GM21515 (cell line): ENCODE data around the gene SMIM45.
A peak's percentile ranks its signal among the peaks of the same experiment; 100 is the strongest.

Source experiments
- ATAC-seq: cut with Tn5 transposase; IDR thresholded peaks from one replicate; pipeline ENCODE4 v1.9.1; 2021; ENCODE audit not compliant: unreplicated experiment

SMIM45 gene

DNA sequence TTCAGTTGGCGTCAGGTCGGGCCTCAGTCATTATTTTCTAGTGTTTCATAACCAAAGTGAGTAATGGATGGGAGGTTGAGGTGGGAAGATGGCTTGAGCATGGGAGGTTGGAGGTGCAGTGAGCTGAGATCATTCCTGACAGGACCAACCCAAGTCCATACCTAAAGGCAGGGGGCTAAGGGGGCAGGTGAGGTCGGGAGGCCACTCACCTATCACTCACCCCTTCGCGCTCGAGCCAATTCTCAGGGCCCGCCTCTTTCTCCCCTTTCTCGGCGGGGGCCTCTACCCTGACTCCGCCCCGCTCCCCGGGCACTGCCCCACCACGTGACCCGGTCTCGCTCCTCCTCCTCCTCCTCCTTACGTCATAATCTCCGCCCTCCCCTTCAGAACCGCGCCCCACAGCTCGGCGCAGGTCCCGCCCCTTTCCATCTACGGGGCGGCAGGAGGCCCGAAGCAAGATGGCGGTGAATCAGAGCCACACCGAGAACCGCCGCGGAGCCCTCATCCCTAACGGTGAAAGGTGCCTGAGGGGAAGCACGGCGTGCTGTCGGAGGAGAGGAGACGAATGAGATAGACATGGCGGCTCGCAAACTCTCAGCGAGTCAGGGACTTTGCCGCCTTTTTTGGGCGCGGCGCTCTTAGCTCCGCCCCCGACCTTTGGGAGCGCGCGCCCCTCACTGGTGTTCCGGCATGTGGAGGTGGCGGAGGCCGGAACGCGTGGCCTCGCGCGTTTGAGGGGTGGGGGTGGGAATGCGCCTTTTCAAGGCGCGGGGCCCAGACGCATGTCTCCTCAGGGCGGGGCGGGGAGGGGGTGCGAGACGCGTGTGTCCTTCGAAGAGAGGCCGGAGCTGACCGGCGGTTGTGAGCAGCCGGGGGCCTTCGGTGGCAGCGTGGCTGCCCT is 46.7 kb downstream of the SMIM45 start, which contains the start of gene WBP2NL:
TSS of gene WBP2NL (plus strand) at position 428 of the 901 bp plus-strand sequence. CDS start at position 459, 31 bp downstream.
- ATAC-seq: peak; percentile 80

DNA sequence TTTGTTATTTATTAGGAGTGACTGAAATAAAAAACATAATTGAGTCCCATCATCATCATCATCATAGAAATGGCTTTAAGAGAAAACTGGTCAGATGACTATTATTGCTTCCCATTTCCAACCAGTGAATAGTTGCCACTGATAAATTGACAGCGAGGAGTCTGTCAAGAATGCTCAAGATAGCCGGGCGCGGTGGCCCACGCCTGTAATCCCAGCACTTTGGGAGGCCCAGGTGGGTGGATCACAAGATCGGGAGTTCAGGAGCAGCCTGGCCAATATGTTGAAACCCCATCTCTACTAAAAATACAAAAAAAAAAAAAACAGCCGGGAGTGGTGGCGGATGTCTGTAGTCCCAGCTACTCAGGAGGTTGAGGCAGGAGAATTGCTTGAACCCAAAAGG is 48.5 kb downstream of the SMIM45 start:
- no peak for ATAC-seq

DNA sequence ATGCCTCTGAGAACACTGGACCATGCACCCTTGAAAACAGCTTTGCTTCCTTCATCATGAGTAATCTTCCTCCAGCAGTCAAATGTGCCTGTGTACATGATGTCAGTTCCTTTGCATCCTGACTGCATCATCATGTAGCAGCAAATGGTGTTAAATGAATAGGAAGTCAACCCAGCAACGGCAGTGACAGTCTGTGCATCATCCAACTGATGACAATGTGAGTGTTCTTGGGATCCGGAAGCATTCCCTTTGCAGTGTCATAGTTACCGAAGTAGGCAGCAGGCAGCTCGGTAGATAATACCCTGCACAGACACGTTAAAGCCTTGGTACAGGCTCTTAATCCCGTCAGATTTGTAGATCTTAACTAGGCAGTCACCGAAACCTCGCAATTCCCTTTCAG is 49.2 kb downstream of the SMIM45 start:
- ATAC-seq: no peak

DNA sequence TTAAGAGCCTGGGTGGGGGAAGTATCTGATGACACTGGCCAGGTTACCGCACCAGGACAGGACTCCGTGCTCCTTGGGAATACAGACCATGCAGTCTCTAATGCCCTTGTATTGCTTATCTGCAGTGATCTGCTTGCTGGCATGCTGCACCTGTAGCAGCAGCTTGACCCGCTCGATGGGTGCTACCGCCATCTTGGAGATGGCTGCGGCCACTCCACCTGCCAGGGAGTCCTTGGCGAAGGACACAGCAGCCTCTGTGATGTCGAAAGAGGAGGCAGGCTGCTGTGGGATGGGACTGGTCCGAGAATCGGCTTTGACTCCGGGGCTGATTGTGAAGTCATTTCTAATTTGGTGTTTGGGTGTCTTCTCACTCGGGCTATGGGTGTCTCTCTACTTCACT is 49.8 kb downstream of the SMIM45 start:
- no peak for ATAC-seq

DNA sequence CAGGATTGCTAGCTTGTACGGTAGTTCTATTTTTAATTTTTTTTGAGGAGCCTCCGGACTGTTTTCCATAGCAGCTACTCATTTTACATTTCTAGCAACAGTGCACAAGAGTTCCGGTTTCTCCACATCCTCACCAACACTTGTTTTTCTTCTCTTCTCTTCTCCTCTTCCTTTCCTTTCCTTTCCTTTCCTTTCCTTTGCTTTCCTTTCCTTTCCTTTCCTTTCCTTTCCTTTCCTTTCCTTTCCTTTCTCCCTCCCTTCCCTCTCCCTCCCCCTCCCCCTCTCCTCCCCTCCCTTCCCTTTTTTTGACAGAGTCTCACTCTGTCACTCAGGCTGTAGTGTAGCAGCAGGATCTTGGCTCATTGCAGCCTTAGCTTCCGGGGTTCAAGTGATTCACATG is 56.0 kb downstream of the SMIM45 start:
- ATAC-seq: no peak
